HPDE6-E6E7 (cell line): ENCODE measurements around the gene ENTHD1.

ENCODE experiments used
- DNase-seq: peaks from one replicate; pipeline ENCODE4 v3.0.0; 2011; ENCODE audit warnings: missing footprints; ENCODE audit errors: extremely low spot score

Gene ENTHD1

GRCh38 chr22:39845529-39845928, 48.0 kb downstream of the ENTHD1 start:
- DNase-seq: no peak

GRCh38 chr22:39839917-39840510, 53.5 kb downstream of the ENTHD1 start:
- DNase-seq: no peak

GRCh38 chr22:39839204-39839603, 54.4 kb downstream of the ENTHD1 start:
- DNase-seq: no peak

- DNase-seq: no peak
Observed at GRCh38 chr22:39833610-39834009, 60.0 kb downstream of the ENTHD1 start.

GRCh38 chr22:39833093-39833492, 60.5 kb downstream of the ENTHD1 start:
- DNase-seq: no peak

GRCh38 chr22:39832627-39833074, 60.9 kb downstream of the ENTHD1 start:
- no peak for DNase-seq

- DNase-seq: no peak
Observed at GRCh38 chr22:39825661-39826102, 67.9 kb downstream of the ENTHD1 start.

- DNase-seq: no peak
Observed at GRCh38 chr22:39821008-39821407, 72.6 kb downstream of the ENTHD1 start.

- peak; percentile 26 for DNase-seq
Observed at GRCh38 chr22:39820256-39820655, 73.3 kb downstream of the ENTHD1 start.

GRCh38 chr22:39819429-39819828, 74.1 kb downstream of the ENTHD1 start:
- no peak for DNase-seq

GRCh38 chr22:39818094-39818493, 75.5 kb downstream of the ENTHD1 start:
- no peak for DNase-seq

GRCh38 chr22:39815932-39816331, 77.6 kb downstream of the ENTHD1 start:
- DNase-seq: no peak

GRCh38 chr22:39814899-39815298, 78.7 kb downstream of the ENTHD1 start:
- DNase-seq: no peak

GRCh38 chr22:39809772-39810557, 83.6 kb downstream of the ENTHD1 start:
- DNase-seq: no peak

GRCh38 chr22:39808081-39808480, 85.5 kb downstream of the ENTHD1 start:
- DNase-seq: no peak

GRCh38 chr22:39806109-39806508, 87.5 kb downstream of the ENTHD1 start:
- DNase-seq: no peak

GRCh38 chr22:39805117-39805516, 88.4 kb downstream of the ENTHD1 start:
- DNase-seq: no peak

GRCh38 chr22:39802682-39803081, 90.9 kb downstream of the ENTHD1 start:
- DNase-seq: no peak

- DNase-seq: no peak
Observed at GRCh38 chr22:39800790-39801520, 92.6 kb downstream of the ENTHD1 start.

GRCh38 chr22:39797528-39798147, 95.9 kb downstream of the ENTHD1 start:
- DNase-seq: no peak

GRCh38 chr22:39789788-39790187, 103.8 kb downstream of the ENTHD1 start:
- DNase-seq: no peak

GRCh38 chr22:39785232-39785631, 108.3 kb downstream of the ENTHD1 start:
- no peak for DNase-seq
